NCI-H2196 treated with DMSO at 0.1 percent for 48 hours (cell line): Measurements from ENCODE around the gene GPC5.

Experiments used
- DNase-seq: peaks from one replicate; lab custom pipeline; 2025; ENCODE audit not compliant: unreplicated experiment; lab: John Stamatoyannopoulos, UW

GPC5 gene

GRCh38 chr13:91704398-91704797 is 306.0 kb downstream of the GPC5 start:
- DNase-seq, result no peak

GRCh38 chr13:91708558-91708957 is 310.1 kb downstream of the GPC5 start:
- no peak for DNase-seq

- no peak for DNase-seq
Measured at GRCh38 chr13:91709180-91709579, 310.8 kb downstream of the GPC5 start.

- DNase-seq, result no peak
Measured at GRCh38 chr13:91710733-91711132, 312.3 kb downstream of the GPC5 start.

GRCh38 chr13:91714855-91715254 is 316.4 kb downstream of the GPC5 start:
- DNase-seq, result no peak

GRCh38 chr13:91716436-91717065 is 318.1 kb downstream of the GPC5 start:
- DNase-seq, result no peak

GRCh38 chr13:91719033-91719432 is 320.6 kb downstream of the GPC5 start:
- no peak for DNase-seq

GRCh38 chr13:91721413-91721812 is 323.0 kb downstream of the GPC5 start:
- no peak for DNase-seq

GRCh38 chr13:91722267-91722884 is 324.0 kb downstream of the GPC5 start:
- DNase-seq, result no peak

GRCh38 chr13:91724591-91724990 is 326.2 kb downstream of the GPC5 start:
- no peak for DNase-seq

GRCh38 chr13:91725646-91726045 is 327.2 kb downstream of the GPC5 start:
- no peak for DNase-seq

GRCh38 chr13:91726671-91727070 is 328.2 kb downstream of the GPC5 start:
- DNase-seq, result no peak

- no peak for DNase-seq
Measured at GRCh38 chr13:91729859-91730258, 331.4 kb downstream of the GPC5 start.

GRCh38 chr13:91739751-91740150 is 341.3 kb downstream of the GPC5 start:
- no peak for DNase-seq

- DNase-seq, result no peak
Measured at GRCh38 chr13:91740756-91741155, 342.3 kb downstream of the GPC5 start.

- DNase-seq, result no peak
Measured at GRCh38 chr13:91741925-91742324, 343.5 kb downstream of the GPC5 start.

GRCh38 chr13:91744284-91744683 is 345.9 kb downstream of the GPC5 start:
- DNase-seq, result no peak

GRCh38 chr13:91745967-91746366 is 347.5 kb downstream of the GPC5 start:
- DNase-seq, result no peak

- no peak for DNase-seq
Measured at GRCh38 chr13:91747186-91747585, 348.8 kb downstream of the GPC5 start.

- no peak for DNase-seq
Measured at GRCh38 chr13:91748416-91749089, 350.1 kb downstream of the GPC5 start.

GRCh38 chr13:91758724-91759123 is 360.3 kb downstream of the GPC5 start:
- no peak for DNase-seq

GRCh38 chr13:91762957-91763356 is 364.5 kb downstream of the GPC5 start:
- no peak for DNase-seq
